ENCODE measurements around the gene CCL1.

The CCL1 gene

GRCh38 chr17:34360601-34361270 is 2.3 kb downstream of the CCL1 start:
- no peak overlapping the region for H3K27ac ChIP-seq (ENCODE audit: low read depth, low read length)
- H3K4ac ChIP-seq (ENCODE audit: low read depth, low read length): no peak overlapping the region
- H3K4me1 ChIP-seq (ENCODE audit: control insufficient read depth in 1 of 2, insufficient read depth in 2 of 2, low read length in 2 of 2): no peaks in the 10 kb centered on the region
- H3K9me3 ChIP-seq (ENCODE audit: insufficient read depth, low read depth, low read length): no peaks in the 10 kb centered on the region
- DNase-seq: no peak
- no peak overlapping the region for H3K9ac ChIP-seq (ENCODE audit: low read length)
- H2BK5ac ChIP-seq (ENCODE audit: low read depth, low read length, poor library complexity): no peak overlapping the region
- H3K18ac ChIP-seq (ENCODE audit: low read length): no peak overlapping the region
- no peak overlapping the region for H4K12ac ChIP-seq (ENCODE audit: low read depth, low read length)
- H3K4me3 ChIP-seq (ENCODE audit: low read depth, low read length): no peak overlapping the region
- no peak overlapping the region for H2BK12ac ChIP-seq (ENCODE audit: low read length)
- no peak overlapping the region for H3K4me2 ChIP-seq (ENCODE audit: low read length)
- H4K8ac ChIP-seq (ENCODE audit: low read depth, low read length): no peak overlapping the region
- no peak overlapping the region for H2BK120ac ChIP-seq (ENCODE audit: insufficient read depth, low read length, poor library complexity)
- no peak overlapping the region for H3K14ac ChIP-seq (ENCODE audit: low read length)
- H3K36me3 ChIP-seq (ENCODE audit: control insufficient read depth in 1 of 2, insufficient read depth in 2 of 2, low read length in 2 of 2): no peaks in the 10 kb centered on the region
- no peak overlapping the region for H4K91ac ChIP-seq (ENCODE audit: low read depth, low read length)
- no peaks in the 10 kb centered on the region for H3K79me2 ChIP-seq (ENCODE audit: control insufficient read depth, insufficient read depth, low read length, poor library complexity)
- whole genome bisulfite sequencing (ENCODE audit: extremely low coverage, insufficient coverage, insufficient read length): no CpG with 5 or more reads among the region's 11 CpGs
- no peak overlapping the region for H2AFZ ChIP-seq (ENCODE audit: insufficient read depth, low read length, poor library complexity)
- H3K27me3 ChIP-seq (ENCODE audit: insufficient read depth, low read length): no peaks in the 10 kb centered on the region
- no peak overlapping the region for H2AK5ac ChIP-seq (ENCODE audit: low read length)
- no peaks in the 10 kb centered on the region for H3K79me1 ChIP-seq (ENCODE audit: low read length)
- no peak overlapping the region for H3K23ac ChIP-seq (ENCODE audit: low read length)

- Histone ChIP-seq H3K4me1 (ENCODE audit: control insufficient read depth in 1 of 2, insufficient read depth in 2 of 2, low read length in 2 of 2) (no peaks in the 10 kb centered on the region), H2BK12ac (ENCODE audit: low read length) (no peak overlapping the region), H3K4me2 (ENCODE audit: low read length) (no peak overlapping the region), H2AK5ac (ENCODE audit: low read length) (no peak overlapping the region), H3K36me3 (ENCODE audit: control insufficient read depth in 1 of 2, insufficient read depth in 2 of 2, low read length in 2 of 2) (no peaks in the 10 kb centered on the region), H3K14ac (ENCODE audit: low read length) (no peak overlapping the region), H4K12ac (ENCODE audit: low read depth, low read length) (no peak overlapping the region), H4K8ac (ENCODE audit: low read depth, low read length) (no peak overlapping the region), H3K79me1 (ENCODE audit: low read length) (no peaks in the 10 kb centered on the region), H3K18ac (ENCODE audit: low read length) (no peak overlapping the region), H3K9me3 (ENCODE audit: insufficient read depth, low read depth, low read length) (no peaks in the 10 kb centered on the region), H2AFZ (ENCODE audit: insufficient read depth, low read length, poor library complexity) (no peak overlapping the region), H3K4ac (ENCODE audit: low read depth, low read length) (no peak overlapping the region), H3K27me3 (ENCODE audit: insufficient read depth, low read length) (no peaks in the 10 kb centered on the region), H3K27ac (ENCODE audit: low read depth, low read length) (no peak overlapping the region), H3K23ac (ENCODE audit: low read length) (no peak overlapping the region), H2BK5ac (ENCODE audit: low read depth, low read length, poor library complexity) (no peak overlapping the region), H3K9ac (ENCODE audit: low read length) (no peak overlapping the region), H3K79me2 (ENCODE audit: control insufficient read depth, insufficient read depth, low read length, poor library complexity) (no peaks in the 10 kb centered on the region), H2BK120ac (ENCODE audit: insufficient read depth, low read length, poor library complexity) (no peak overlapping the region), H4K91ac (ENCODE audit: low read depth, low read length) (no peak overlapping the region), H3K4me3 (ENCODE audit: low read depth, low read length) (no peak overlapping the region)
- DNase-seq: no peak
- WGBS (ENCODE audit: extremely low coverage, insufficient coverage, insufficient read length): no CpG with 5 or more reads among the region's 3 CpGs
These were observed 4.4 kb downstream of the CCL1 start for GRCh38 chr17:34358631-34359030.

GRCh38 chr17:34357398-34357797 is 5.6 kb downstream of the CCL1 start:
- Histone ChIP-seq H4K8ac (ENCODE audit: low read depth, low read length) (no peak overlapping the region), H2BK120ac (ENCODE audit: insufficient read depth, low read length, poor library complexity) (no peak overlapping the region), H2BK12ac (ENCODE audit: low read length) (no peak overlapping the region), H3K9me3 (ENCODE audit: insufficient read depth, low read depth, low read length) (no peaks in the 10 kb centered on the region), H3K9ac (ENCODE audit: low read length) (no peak overlapping the region), H3K18ac (ENCODE audit: low read length) (no peak overlapping the region), H3K79me2 (ENCODE audit: control insufficient read depth, insufficient read depth, low read length, poor library complexity) (no peaks in the 10 kb centered on the region), H2AK5ac (ENCODE audit: low read length) (no peak overlapping the region), H4K12ac (ENCODE audit: low read depth, low read length) (no peak overlapping the region), H4K91ac (ENCODE audit: low read depth, low read length) (no peak overlapping the region), H3K14ac (ENCODE audit: low read length) (no peak overlapping the region), H3K27ac (ENCODE audit: low read depth, low read length) (no peak overlapping the region), H3K36me3 (ENCODE audit: control insufficient read depth in 1 of 2, insufficient read depth in 2 of 2, low read length in 2 of 2) (no peaks in the 10 kb centered on the region), H3K4me2 (ENCODE audit: low read length) (no peak overlapping the region), H3K27me3 (ENCODE audit: insufficient read depth, low read length) (no peaks in the 10 kb centered on the region), H3K4me1 (ENCODE audit: control insufficient read depth in 1 of 2, insufficient read depth in 2 of 2, low read length in 2 of 2) (no peaks in the 10 kb centered on the region), H3K23ac (ENCODE audit: low read length) (no peak overlapping the region), H3K79me1 (ENCODE audit: low read length) (no peaks in the 10 kb centered on the region), H3K4me3 (ENCODE audit: low read depth, low read length) (no peak overlapping the region), H3K4ac (ENCODE audit: low read depth, low read length) (no peak overlapping the region), H2BK5ac (ENCODE audit: low read depth, low read length, poor library complexity) (no peak overlapping the region), H2AFZ (ENCODE audit: insufficient read depth, low read length, poor library complexity) (no peak overlapping the region)
- DNase-seq: no peak
- no CpG with 5 or more reads among the region's 2 CpGs for WGBS (ENCODE audit: extremely low coverage, insufficient coverage, insufficient read length)

GRCh38 chr17:34356194-34356593 is 6.8 kb downstream of the CCL1 start, which contains the start of gene CCL13:
Gene CCL13, plus strand, starts transcription at chr17:34356480. Its CDS starts 47 bp downstream, at chr17:34356527.
- Histone ChIP-seq H3K36me3 (ENCODE audit: control insufficient read depth in 1 of 2, insufficient read depth in 2 of 2, low read length in 2 of 2) (no peaks in the 10 kb centered on the region), H2BK120ac (ENCODE audit: insufficient read depth, low read length, poor library complexity) (no peak within 1 kb of the TSS), H4K12ac (ENCODE audit: low read depth, low read length) (no peak within 1 kb of the TSS), H2BK12ac (ENCODE audit: low read length) (no peak within 1 kb of the TSS), H4K8ac (ENCODE audit: low read depth, low read length) (no peak within 1 kb of the TSS), H3K27ac (ENCODE audit: low read depth, low read length) (no peak within 1 kb of the TSS), H2AFZ (ENCODE audit: insufficient read depth, low read length, poor library complexity) (no peak within 1 kb of the TSS), H4K91ac (ENCODE audit: low read depth, low read length) (no peak within 1 kb of the TSS), H3K4me2 (ENCODE audit: low read length) (no peak within 1 kb of the TSS), H3K4me3 (ENCODE audit: low read depth, low read length) (no peak within 1 kb of the TSS), H3K23ac (ENCODE audit: low read length) (no peak within 1 kb of the TSS), H3K27me3 (ENCODE audit: insufficient read depth, low read length) (no peaks in the 10 kb centered on the region), H3K79me1 (ENCODE audit: low read length) (no peaks in the 10 kb centered on the region), H3K18ac (ENCODE audit: low read length) (no peak within 1 kb of the TSS), H3K4me1 (ENCODE audit: control insufficient read depth in 1 of 2, insufficient read depth in 2 of 2, low read length in 2 of 2) (no peaks in the 10 kb centered on the region), H2BK5ac (ENCODE audit: low read depth, low read length, poor library complexity) (no peak within 1 kb of the TSS), H3K9ac (ENCODE audit: low read length) (peak within 1 kb of the TSS; percentile 15), H3K14ac (ENCODE audit: low read length) (no peak within 1 kb of the TSS), H3K4ac (ENCODE audit: low read depth, low read length) (no peak within 1 kb of the TSS), H3K79me2 (ENCODE audit: control insufficient read depth, insufficient read depth, low read length, poor library complexity) (no peaks in the 10 kb centered on the region), H3K9me3 (ENCODE audit: insufficient read depth, low read depth, low read length) (no peaks in the 10 kb centered on the region), H2AK5ac (ENCODE audit: low read length) (no peak within 1 kb of the TSS)
- no peak for DNase-seq
- no CpG with 5 or more reads among the region's 5 CpGs for WGBS (ENCODE audit: extremely low coverage, insufficient coverage, insufficient read length)

Data from trophoblast cell (in vitro differentiated cells and primary cell).